D341Med (cell line): ENCODE results near the gene SNX12.
"Not testable (repeated sequence)": the region's sequence is repeated elsewhere in the genome, so short reads cannot be mapped to it uniquely, and the experiment has no call there.

Experiments used
- DNase-seq: peaks from one replicate; pipeline ENCODE4 v3.0.0; 2012; ENCODE audit warnings: low spot score

The SNX12 gene

DNA sequence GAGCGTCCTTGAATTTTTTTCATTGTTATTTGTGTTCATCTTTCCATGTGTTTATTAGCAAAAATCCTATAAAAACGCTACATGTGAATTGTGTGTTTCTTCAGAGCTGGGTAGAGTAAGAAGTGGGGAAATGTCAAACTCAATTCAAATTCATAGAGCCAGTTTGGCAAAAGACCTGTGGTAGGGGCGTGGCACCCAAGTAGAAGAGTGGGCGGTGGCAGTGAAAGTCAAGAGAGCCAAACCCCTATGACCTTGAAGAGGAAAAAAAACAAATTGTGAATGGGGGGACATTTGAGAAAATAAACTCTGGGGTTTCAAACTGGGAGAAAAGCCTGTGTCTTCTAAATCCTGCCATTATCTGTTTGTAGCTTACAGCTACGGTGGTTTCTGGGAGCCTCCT is 23.1 kb upstream of the SNX12 start:
- no peak for DNase-seq

DNA sequence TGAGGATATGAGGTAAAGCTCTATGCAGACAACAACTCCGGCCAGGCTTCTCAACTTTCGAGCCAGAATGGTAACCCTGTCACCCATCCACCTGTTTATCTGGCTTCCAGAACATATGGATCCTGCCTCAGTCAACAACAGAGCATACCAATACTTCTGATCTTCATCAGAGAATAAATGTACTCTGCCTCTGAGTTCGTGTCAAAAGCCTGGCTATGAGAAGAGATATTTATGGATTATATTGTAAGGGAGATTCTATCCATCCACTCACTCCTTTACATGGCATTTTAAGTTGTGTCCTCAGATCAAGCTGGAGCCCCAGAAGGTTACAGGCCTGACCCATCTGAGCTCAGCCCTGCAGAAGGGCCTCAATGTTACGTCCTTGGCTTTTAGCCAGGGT is 17.8 kb upstream of the SNX12 start:
- no peak for DNase-seq

DNA sequence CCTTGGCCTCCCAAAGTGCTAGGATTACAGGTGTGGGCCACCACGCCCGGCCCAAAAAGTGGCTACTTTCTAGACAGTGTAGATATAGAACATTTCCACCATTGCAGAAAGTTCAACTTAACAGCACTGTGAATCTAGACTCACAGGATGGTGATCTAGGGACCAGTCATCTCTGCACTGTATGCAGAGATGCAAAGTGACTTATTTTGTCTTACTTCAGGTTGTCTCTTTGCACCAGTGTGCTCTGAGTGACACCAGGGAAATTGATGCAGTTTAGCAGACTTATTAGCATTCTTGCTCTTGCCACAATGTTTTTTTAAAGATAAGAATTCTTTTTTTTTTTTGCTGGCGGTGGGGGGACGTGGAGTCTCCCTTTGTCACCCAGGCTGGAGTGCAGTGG is 14.7 kb upstream of the SNX12 start:
- no peak for DNase-seq

DNA sequence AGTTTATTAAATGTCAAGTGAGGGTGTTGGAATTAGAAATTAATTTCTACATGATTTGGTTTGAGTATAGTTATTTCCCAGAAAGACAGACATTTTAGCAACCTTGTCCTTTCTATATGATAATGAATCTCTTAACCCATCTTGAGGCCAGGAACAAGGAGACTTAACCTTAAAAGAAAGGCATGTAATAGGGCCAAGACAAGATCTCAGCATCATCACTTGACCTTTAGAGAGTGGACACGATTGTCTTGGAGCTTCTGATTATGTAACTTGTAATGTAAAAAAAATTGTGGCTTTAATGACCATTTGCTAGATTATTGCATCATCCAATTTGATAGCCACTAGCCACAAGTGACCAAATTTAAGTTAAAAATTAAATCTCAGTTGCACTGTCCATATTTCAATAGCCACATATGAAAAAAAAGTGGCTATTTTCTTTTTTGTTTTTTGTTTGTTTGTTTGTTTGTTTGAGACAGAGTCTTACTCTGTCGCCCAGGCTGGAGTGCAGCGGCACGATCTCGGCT is 14.1 kb upstream of the SNX12 start:
- no peak for DNase-seq

DNA sequence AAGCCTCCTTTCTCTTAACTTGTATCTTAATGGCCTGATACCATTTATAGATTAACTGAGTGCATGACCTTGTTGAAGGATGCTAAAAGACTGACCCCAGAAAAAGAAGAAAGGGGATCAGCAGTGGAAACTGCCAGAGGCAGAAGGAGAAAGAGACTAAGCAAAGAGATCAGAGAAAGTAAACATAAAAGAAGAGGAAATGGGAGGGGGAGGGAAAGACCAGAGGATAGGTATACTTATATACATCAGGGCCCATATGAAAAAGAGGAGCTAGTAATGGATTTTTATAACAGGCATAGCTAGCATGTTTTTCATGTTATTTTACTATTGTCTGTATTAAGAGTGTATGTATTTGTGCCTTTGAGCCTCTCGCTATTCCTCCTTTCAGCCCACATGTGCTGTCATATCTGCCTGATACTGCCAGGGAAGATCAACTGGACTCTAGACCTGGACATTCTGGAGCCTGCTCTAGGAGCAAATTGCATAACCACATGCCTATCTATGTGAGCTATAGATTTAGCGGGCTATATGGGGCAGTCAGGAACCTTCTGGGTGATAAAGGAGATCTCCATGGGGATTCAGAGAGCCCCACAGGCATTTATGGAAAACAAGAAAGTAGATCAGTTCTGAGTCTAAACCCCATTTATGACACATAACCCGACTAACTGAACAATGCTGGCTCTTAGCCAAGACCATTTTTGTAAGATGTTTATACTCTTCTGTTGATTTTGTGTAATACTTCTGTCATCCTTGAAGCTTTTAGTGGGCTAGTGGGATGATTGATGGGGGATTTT is 13.4 kb upstream of the SNX12 start:
- DNase-seq: no peak

DNA sequence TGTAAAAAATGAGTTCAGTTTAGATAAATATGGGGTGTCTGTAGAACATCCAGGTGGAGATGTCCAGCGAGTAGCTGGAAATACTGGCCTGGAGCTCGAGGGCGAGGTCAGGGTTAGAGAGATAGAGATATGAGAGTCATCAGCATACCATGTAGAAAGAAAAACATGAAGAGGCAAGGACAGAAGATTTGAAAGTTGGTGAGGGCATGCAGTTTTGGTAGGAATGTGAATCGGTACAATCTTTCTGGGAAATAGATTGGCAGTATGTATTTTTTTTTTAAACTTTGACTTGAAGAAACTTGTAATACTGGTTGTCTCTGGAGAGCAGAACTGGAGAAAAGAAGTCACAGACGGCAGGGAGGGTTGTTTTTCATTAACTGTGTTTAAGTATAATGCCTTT is 2.4 kb upstream of the SNX12 start:
- DNase-seq: no peak

DNA sequence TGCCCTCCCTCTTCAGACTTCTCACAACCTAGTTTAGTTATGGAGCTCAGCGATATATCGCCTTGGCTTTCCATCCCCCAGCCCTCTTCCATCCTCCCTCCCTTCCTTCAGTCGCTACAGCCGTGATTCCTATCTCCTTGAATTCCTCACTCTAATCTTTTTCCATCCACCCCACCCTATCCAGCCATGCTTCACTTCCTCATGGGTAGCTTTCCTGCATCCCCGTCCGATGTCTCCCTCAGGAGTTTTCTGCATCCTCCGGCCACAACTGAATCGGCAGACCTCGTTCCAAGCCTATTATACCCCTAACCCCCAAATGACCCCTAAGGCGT is 456 bp downstream of the SNX12 start:
- no peak for DNase-seq

DNA sequence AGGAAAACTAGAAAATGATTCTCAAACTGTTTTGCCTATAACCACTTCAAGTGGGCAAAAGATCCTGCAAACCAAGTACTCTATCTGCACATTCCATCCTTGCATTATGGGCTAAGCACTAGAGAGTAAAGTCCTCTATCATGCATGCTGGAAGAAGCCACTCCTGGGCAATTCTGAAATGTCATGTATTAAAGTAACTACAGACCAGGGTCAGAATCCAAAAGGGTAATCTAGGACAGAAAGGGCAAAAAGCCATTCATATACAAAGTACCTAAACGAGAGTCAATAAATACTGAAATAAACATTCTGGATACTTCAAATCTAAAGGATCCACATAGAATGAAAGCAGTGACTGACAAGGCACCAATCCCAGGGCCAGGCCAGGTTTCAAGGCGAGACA is 1.0 kb downstream of the SNX12 start:
- DNase-seq: no peak

DNA sequence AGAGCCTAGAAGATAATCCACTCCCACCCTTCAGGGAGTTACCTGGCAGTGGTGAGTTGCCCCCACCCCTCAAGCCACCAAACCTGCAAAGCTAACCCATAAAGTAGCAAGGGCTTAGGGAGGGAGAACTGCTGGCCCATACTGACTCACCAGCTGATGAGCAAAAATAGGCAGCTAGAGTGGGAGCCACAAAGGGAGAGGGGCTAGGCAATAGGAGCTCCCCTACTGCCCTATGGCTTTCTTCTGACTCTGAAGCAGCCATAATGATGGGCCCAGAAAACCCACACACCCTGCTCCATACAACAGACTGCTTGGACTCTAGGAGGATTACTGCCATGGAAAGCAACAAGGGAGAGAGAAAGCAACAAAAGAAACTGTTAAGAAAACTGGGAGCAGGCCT is 8.0 kb downstream of the SNX12 start:
- no peak for DNase-seq

DNA sequence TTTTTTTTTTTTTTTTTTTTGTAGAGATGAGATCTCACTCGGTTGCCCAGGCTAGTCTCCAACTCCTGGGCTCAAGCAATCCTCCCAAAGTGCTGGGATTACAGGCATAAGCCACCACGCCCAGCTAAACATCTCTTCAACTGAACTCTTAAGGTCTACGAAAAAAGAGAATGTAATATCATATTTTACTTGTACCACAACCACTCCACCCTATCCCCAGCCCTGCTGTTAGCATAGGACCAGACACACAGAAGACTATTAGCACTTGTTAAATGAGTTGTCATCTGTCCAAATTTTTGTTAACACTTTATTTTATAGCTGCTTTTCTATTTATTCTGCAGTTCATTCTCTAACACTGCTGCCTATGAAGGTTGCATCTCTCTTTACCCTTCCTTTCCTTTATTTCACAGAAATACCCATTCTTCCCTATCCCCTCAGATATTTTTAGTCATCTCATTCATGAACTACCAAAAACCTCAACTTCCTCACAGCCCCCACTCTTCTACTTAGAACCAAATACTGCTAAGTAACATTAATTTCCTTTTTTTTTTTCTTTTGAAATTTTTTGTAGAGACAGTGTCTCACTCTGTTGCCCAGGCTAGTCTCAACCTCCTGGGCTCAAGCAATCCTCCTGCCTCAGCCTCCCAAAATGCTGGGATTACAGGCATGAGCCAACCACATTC is 10.1 kb downstream of the SNX12 start:
- no peak for DNase-seq

DNA sequence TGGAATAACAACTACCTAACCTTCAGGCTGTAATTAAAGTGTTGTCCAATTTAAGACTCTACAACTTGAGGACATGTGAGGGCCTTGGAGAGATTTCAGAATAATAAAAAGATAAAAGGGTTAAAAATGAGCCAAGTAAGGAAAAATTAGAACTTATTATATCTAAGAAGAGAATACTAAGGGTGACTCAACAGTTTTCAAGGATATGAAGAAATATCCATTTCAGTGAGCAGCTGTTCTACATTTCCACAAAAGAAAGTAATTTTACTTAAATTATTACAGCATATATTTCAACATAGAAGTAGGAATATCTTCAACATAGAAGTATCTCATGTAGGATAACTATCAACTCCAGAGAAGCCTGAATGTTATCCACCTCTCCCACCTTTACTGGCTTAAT is 11.3 kb downstream of the SNX12 start:
- DNase-seq: no peak

DNA sequence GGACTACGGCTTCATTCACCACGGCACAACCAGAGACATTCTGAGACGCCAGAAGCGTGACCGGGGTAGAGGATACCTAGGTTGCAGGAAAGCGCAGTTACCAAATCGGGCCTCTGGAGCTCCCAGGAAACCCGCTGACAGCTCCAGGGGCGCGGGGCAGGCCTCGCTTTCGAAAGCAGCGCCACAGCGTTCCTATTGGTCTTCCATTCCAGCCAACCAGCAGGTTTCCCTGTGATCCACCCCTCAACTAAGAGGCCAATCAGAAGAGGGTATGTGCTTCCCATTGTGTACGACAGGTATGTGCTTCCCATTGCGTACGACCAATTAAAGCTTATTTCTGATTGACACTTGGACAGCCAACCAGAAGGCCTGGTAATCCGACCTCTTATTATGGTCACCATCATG is 14.9 kb downstream of the SNX12 start:
- no peak for DNase-seq

DNA sequence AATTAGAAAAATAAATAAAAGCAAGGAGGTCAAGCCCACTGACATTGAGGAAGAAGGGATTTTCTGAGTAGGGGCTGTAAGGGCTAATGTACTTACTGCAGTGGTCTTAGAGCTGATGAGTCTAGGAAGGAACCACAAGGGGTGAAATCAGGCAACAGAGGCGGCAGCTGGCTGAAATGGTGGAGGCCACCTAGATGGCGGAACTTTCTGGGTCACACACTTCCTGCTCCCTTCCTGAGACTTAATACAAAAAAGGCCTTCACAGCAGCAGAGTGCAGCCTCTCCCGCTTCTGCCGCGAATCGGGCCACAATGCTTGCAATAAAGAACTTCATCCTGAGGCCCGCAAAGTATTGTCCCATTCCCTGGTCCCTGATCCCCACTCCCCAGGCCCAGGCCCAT is 15.4 kb downstream of the SNX12 start:
- no peak for DNase-seq

DNA sequence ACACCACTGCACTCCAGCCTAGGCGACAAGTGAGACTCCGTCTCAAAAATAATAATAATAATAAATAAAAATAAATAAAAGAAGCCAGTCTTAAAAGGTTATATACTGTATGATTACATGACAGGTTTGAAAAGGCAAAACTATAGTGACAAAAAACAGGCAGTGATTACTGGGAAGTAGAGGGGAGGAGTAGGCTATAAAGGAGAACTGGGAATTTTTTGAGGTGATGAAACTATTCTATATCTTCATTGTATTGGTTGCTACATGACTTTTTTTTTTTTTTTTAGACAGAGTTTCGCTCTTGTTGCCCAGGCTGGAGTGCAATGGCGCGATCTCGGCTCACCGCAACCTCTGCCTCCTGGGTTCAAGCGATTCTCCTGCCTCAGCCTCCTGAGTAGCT is 20.2 kb downstream of the SNX12 start:
- DNase-seq: not testable (repeated sequence)

DNA sequence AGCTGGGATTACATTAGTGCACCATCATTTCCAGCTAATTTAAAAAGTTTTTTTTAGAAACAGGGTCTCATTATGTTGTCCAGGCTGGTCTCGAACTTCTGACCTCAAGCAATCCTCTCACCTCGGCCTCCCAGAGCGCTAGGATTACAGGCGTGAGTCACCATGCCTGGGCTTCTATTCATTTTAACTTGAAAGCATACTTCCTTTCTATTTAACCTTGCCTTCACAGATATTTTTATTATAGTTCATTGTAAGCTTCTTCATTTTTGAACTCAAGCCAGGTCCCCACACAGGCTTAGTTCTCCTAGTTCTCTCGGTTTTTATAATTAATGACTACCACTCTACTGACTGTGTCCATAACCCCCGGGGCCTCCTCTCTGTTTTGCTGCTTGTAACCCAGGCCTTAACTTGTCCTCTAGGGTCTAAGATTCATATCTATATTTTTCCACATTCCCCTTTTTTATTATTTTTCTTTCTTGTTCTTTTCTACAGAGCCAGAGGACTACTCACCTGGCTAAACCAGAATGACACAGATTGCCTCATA is 50.7 kb downstream of the SNX12 start:
- no peak for DNase-seq
